ENCODE results near the gene ACAP3. TPM values are rescaled to one million over a fixed set of nuclear protein-coding genes. Genes with fewer than 3 reads are reported as not detected.

Gene ACAP3
- total and polyA plus RNA-seq, 2 experiments from 2014 or later = 59.1 to 63.6 TPM

- H3K36me3 ChIP-seq = no peaks in the 10 kb centered on the region
- DNase-seq (ENCODE audit: low read depth in 1 of 2, low spot score in 1 of 2) = no peak
- H3K27ac ChIP-seq = no peak overlapping the region
- H3K9me3 ChIP-seq (ENCODE audit: low read depth) = no peaks in the 10 kb centered on the region
- H3K27me3 ChIP-seq = peaks cover 12% of the 10 kb centered on the region
- H3K4me1 ChIP-seq (ENCODE audit: low read depth) = peaks cover 25% of the 10 kb centered on the region
- peak overlapping the region; percentile 7 for H3K4me3 ChIP-seq
- no peak for TF ChIP-seq CTCF (IDR thresholded peaks at IDR 0.05; ENCODE audit: low read depth, low read length)
Observed at GRCh38 chr1:1354271-1355247, 46.8 kb upstream of the ACAP3 start.

- no peak for TF ChIP-seq CTCF (IDR thresholded peaks at IDR 0.05; ENCODE audit: low read depth, low read length)
- Histone ChIP-seq H3K36me3 (no peaks in the 10 kb centered on the region), H3K9me3 (ENCODE audit: low read depth) (no peaks in the 10 kb centered on the region), H3K4me3 (no peak overlapping the region), H3K27me3 (peaks cover 12% of the 10 kb centered on the region), H3K4me1 (ENCODE audit: low read depth) (peaks cover 19% of the 10 kb centered on the region), H3K27ac (no peak overlapping the region)
- DNase-seq (ENCODE audit: low read depth in 1 of 2, low spot score in 1 of 2) = no peak
Observed at GRCh38 chr1:1353389-1354151, 45.8 kb upstream of the ACAP3 start.

GRCh38 chr1:1352786-1353388, 45.2 kb upstream of the ACAP3 start:
- Histone ChIP-seq H3K4me1 (ENCODE audit: low read depth) (peaks cover 12% of the 10 kb centered on the region), H3K27me3 (peaks cover 12% of the 10 kb centered on the region), H3K27ac (no peak overlapping the region), H3K36me3 (no peaks in the 10 kb centered on the region), H3K4me3 (no peak overlapping the region), H3K9me3 (ENCODE audit: low read depth) (no peaks in the 10 kb centered on the region)
- no peak for DNase-seq (ENCODE audit: low read depth in 1 of 2, low spot score in 1 of 2)
- no peak for TF ChIP-seq CTCF (IDR thresholded peaks at IDR 0.05; ENCODE audit: low read depth, low read length)

GRCh38 chr1:1351511-1352427, 44.0 kb upstream of the ACAP3 start:
- Histone ChIP-seq H3K36me3 (no peaks in the 10 kb centered on the region), H3K27me3 (peaks cover 12% of the 10 kb centered on the region), H3K27ac (peak overlapping the region; percentile 50), H3K4me1 (ENCODE audit: low read depth) (peaks cover 6% of the 10 kb centered on the region), H3K9me3 (ENCODE audit: low read depth) (no peaks in the 10 kb centered on the region), H3K4me3 (no peak overlapping the region)
- no peak for TF ChIP-seq CTCF (IDR thresholded peaks at IDR 0.05; ENCODE audit: low read depth, low read length)
- peak; percentile 32 for DNase-seq (ENCODE audit: low read depth in 1 of 2, low spot score in 1 of 2)

Data from cardiac muscle cell (in vitro differentiated cells and primary cell).